Pulmonary artery endothelial cell (primary cell): ENCODE data around the gene ZDHHC8. TPM values are rescaled to one million over a fixed set of nuclear protein-coding genes. Genes with fewer than 3 reads are reported as not detected.

ENCODE experiments used
- DNase-seq: peaks from one replicate; pipeline ENCODE4 v3.0.0-alpha.2; 2011; ENCODE audit warnings: low read depth, low spot score
- total RNA-seq: library from RNA; depleted of rRNA; stranded (reverse); fragments of >200 nt; gene quantifications from 2 replicates; pipeline ENCODE4 v1.2.3, GENCODE V29; 2014

ZDHHC8 gene
- total RNA-seq, 1 donor from 2014 or later, result 10.6 TPM

- DNase-seq, result no peak
These were observed 62.3 kb downstream of the ZDHHC8 start for GRCh38 chr22:20193761-20194494.

DNA sequence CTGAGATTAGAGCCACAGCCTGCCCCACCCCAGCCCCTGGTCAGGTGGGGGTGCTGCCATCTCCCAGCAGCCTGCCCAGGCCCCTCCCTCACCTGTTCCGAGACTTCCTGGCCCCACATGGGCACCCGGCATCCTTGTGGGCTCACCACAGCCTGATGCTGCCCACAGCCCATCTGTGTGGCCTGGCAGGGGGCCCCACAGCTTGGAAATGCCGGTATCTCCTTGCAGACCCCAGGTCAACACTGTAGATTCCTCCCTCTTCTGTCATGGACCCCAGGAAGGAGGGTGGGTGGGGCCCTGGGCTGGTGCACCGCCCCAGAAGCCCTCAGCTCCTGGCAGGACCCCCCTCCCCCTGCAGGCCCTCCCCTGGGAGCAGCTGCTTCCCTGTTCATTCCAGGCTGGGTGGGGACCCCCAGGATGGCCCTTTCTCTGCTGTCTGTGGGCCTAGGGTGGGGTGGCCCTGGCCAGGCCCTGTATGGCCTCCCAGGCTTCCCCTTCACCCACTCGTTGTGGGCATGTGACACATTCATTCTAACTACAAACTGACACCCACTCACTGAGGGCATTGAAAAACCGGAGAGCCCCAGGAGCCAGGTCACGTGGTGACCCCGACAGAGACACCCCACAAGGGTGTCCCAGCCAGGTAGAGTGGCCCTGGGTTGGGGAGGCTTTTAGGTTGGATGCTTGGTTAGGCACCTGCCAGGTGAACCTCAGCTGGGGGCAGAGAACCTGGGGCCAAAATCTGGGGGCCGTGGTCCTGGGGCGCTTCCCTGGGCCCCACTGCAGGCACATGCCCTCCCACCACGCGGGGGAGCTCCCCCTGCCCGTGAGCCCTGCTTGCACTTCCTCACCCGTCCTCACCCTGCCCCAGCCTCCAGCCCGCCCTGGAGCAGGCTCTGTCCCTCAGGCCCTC is 63.3 kb downstream of the ZDHHC8 start:
- DNase-seq, result no peak

GRCh38 chr22:20196094-20196842 is 64.7 kb downstream of the ZDHHC8 start:
- DNase-seq, result no peak

Other genes starting within 250 kb of the ZDHHC8 start
- gene COMT, start 190.0 kb upstream of the ZDHHC8 start, total RNA-seq, result 254 and 326 TPM in 2 replicates
- gene TXNRD2, start 190.0 kb upstream of the ZDHHC8 start, total RNA-seq, result 67.5 and 73.7 TPM in 2 replicates
- 52.8 and 79.3 TPM in 2 replicates for gene ARVCF, start 115.0 kb upstream of the ZDHHC8 start, total RNA-seq
- gene TANGO2, start 110.7 kb upstream of the ZDHHC8 start, total RNA-seq, result 36.4 and 72.1 TPM in 2 replicates
- 35.9 and 40.9 TPM in 2 replicates for gene DGCR8, start 51.6 kb upstream of the ZDHHC8 start, total RNA-seq
- 213 and 264 TPM in 2 replicates for gene RANBP1, start 15.7 kb upstream of the ZDHHC8 start, total RNA-seq
- 46.5 and 62.3 TPM in 2 replicates for gene TRMT2A, start 14.6 kb upstream of the ZDHHC8 start, total RNA-seq
- 4.5 and 10.0 TPM in 2 replicates for gene CCDC188, start 19.3 kb downstream of the ZDHHC8 start, total RNA-seq
- 0.32 and 0.46 TPM in 2 replicates for gene RTN4R, start 136.5 kb downstream of the ZDHHC8 start, total RNA-seq
- gene DGCR6L, start 188.3 kb downstream of the ZDHHC8 start, total RNA-seq, result 40.2 and 43.1 TPM in 2 replicates